ENCODE measurements around the gene MRPL21. TPM values are rescaled to one million over a fixed set of nuclear protein-coding genes. Genes with fewer than 3 reads are reported as not detected.
A peak's percentile ranks its signal among the peaks of the same experiment; 100 is the strongest.

The MRPL21 gene
- total RNA-seq, 1 donor from 2014 or later: 69.1 TPM

DNA sequence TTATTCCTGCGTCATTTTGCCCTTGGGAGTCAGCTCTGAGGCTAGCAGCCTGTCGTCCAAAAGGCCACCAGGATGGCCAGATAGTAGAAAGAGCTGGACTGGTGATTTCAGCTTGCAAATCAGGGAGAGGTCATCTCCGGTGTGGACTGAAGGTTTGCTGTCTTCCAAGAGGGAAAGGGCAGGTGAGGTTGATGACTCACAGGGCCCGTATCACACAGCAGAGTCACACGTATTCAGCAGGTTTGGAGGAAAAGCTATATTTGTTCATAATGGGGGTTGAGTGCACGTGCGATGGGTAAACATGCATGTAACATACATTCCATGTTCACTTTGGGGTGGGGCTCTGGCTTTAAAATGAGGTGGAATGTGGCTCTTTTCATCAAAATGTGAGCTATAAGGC, 25.6 kb downstream of the MRPL21 start:
- Mint-ChIP-seq H3K27ac (ENCODE audit: unreplicated experiment) (no peak overlapping the region), H3K4me1 (ENCODE audit: low read depth, unreplicated experiment) (peaks cover 1% of the 10 kb centered on the region), H3K36me3 (ENCODE audit: low read depth, unreplicated experiment) (no peaks in the 10 kb centered on the region), H3K27me3 (ENCODE audit: low read depth, unreplicated experiment) (peaks cover 3% of the 10 kb centered on the region), H3K4me3 (ENCODE audit: unreplicated experiment) (no peak overlapping the region), H3K9me3 (ENCODE audit: unreplicated experiment) (no peaks in the 10 kb centered on the region)
- Histone ChIP-seq H3K9me3 (ENCODE audit: insufficient read depth, low read depth, low read length) (no peaks in the 10 kb centered on the region), H3K9ac (ENCODE audit: low read length) (no peak overlapping the region), H4K20me1 (ENCODE audit: insufficient read depth, low read length) (no peaks in the 10 kb centered on the region), H3K4me2 (ENCODE audit: low read length) (no peak overlapping the region), H3K4me3 (ENCODE audit: insufficient read depth, low read depth, low read length) (no peak overlapping the region), H3K4me1 (ENCODE audit: insufficient read depth, low read length) (peaks cover 7% of the 10 kb centered on the region), H2AFZ (ENCODE audit: low read depth, low read length) (no peak overlapping the region), H3K27ac (ENCODE audit: low read depth, low read length) (no peak overlapping the region), H3K27me3 (ENCODE audit: insufficient read depth, low read length) (peaks cover 3% of the 10 kb centered on the region), H3K79me2 (ENCODE audit: insufficient read depth, low read length) (no peaks in the 10 kb centered on the region), H3K36me3 (ENCODE audit: insufficient read depth, low read length) (no peaks in the 10 kb centered on the region)
- FAIRE-seq (no peak), DNase-seq (ENCODE audit: low read depth) (no peak)
- TF ChIP-seq, protein P1, sequence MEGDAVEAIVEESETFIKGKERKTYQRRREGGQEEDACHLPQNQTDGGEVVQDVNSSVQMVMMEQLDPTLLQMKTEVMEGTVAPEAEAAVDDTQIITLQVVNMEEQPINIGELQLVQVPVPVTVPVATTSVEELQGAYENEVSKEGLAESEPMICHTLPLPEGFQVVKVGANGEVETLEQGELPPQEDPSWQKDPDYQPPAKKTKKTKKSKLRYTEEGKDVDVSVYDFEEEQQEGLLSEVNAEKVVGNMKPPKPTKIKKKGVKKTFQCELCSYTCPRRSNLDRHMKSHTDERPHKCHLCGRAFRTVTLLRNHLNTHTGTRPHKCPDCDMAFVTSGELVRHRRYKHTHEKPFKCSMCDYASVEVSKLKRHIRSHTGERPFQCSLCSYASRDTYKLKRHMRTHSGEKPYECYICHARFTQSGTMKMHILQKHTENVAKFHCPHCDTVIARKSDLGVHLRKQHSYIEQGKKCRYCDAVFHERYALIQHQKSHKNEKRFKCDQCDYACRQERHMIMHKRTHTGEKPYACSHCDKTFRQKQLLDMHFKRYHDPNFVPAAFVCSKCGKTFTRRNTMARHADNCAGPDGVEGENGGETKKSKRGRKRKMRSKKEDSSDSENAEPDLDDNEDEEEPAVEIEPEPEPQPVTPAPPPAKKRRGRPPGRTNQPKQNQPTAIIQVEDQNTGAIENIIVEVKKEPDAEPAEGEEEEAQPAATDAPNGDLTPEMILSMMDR (IDR thresholded peaks at IDR 0.05; ENCODE audit: insufficient read depth, low read depth, low read length): no peak
- no peak for TF ChIP-seq EZH2 (IDR thresholded peaks at IDR 0.05; ENCODE audit: insufficient read depth, low read length)

DNA sequence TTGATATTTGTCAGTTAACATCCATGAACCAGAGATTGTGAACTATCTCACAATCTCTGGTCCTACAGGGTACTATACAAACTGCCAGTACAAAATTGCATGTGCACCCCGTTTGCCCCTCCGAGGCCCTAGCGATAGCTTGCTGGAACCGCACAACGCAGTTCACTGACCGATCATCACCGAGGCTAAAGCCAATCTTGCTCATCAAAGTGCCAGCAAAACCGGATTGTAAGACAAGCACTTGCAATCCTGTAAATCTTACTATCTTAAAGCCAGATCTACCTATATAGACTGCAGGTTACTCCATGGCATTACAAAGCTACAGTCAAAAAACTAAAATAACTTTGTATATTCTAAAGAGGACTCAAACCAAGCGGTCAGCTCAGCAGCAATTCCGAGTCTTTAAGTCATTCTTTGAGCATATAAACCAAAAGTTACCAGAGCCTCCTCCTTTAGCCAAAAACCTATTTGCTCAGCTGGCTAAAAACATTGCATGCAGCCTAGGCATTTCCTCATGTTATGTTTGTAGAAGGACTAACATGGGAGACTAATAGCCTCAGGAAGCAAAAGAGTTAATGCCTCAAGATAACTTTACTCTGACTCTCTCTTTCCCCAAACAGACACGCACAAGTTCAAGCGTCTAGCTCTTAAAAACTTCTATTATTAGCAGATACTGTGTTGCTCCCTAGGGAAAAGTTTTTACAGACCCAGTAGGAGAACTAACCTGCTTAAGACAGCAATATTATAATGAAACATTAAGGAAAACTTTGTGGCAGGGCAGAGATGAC, 31.2 kb downstream of the MRPL21 start:
- Histone ChIP-seq H3K4me1 (ENCODE audit: insufficient read depth, low read length) (peaks cover 20% of the 10 kb centered on the region), H3K36me3 (ENCODE audit: insufficient read depth, low read length) (no peaks in the 10 kb centered on the region), H4K20me1 (ENCODE audit: insufficient read depth, low read length) (no peaks in the 10 kb centered on the region), H3K9me3 (ENCODE audit: insufficient read depth, low read depth, low read length) (no peaks in the 10 kb centered on the region), H3K9ac (ENCODE audit: low read length) (peak overlapping the region; percentile 18), H3K4me2 (ENCODE audit: low read length) (peak overlapping the region; percentile 50), H3K4me3 (ENCODE audit: insufficient read depth, low read depth, low read length) (no peak overlapping the region), H3K27me3 (ENCODE audit: insufficient read depth, low read length) (peaks cover 9% of the 10 kb centered on the region), H3K79me2 (ENCODE audit: insufficient read depth, low read length) (no peaks in the 10 kb centered on the region), H3K27ac (ENCODE audit: low read depth, low read length) (peak overlapping the region; percentile 43), H2AFZ (ENCODE audit: low read depth, low read length) (no peak overlapping the region)
- TF ChIP-seq, protein P1 (IDR thresholded peaks at IDR 0.05; ENCODE audit: insufficient read depth, low read depth, low read length): no peak
- no peak for TF ChIP-seq EZH2 (IDR thresholded peaks at IDR 0.05; ENCODE audit: insufficient read depth, low read length)
- H3K27ac Mint-ChIP-seq (ENCODE audit: unreplicated experiment): no peak overlapping the region
- peak; percentile 27 for DNase-seq (ENCODE audit: low read depth)
- no peak for FAIRE-seq
- peaks cover 35% of the 10 kb centered on the region for H3K27me3 Mint-ChIP-seq (ENCODE audit: low read depth, unreplicated experiment)
- H3K36me3 Mint-ChIP-seq (ENCODE audit: low read depth, unreplicated experiment): no peaks in the 10 kb centered on the region
- no peak overlapping the region for H3K4me3 Mint-ChIP-seq (ENCODE audit: unreplicated experiment)
- H3K9me3 Mint-ChIP-seq (ENCODE audit: unreplicated experiment): no peaks in the 10 kb centered on the region
- peaks cover 10% of the 10 kb centered on the region for H3K4me1 Mint-ChIP-seq (ENCODE audit: low read depth, unreplicated experiment)

DNA sequence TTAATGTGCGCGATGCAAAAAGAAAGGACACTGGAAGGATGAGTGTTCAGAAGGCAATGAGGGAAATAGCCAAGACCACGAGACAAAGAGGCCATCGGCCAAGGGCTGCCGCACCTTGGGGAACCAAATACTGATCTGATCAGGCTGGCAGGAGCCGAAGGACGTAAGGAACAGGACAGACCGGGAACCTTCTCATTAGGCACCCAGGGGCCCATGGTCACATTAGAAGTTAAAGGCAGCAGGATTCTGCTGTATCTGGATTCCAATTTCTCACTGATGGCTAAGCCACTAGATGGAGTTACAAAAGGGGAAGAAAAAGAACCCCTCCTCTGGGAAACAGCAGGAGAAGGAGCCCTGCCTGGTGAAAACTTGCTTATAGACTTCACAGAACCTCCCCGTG, 33.2 kb downstream of the MRPL21 start:
- Mint-ChIP-seq H3K9me3 (ENCODE audit: unreplicated experiment) (no peaks in the 10 kb centered on the region), H3K4me3 (ENCODE audit: unreplicated experiment) (peak overlapping the region; percentile 23), H3K36me3 (ENCODE audit: low read depth, unreplicated experiment) (no peaks in the 10 kb centered on the region), H3K4me1 (ENCODE audit: low read depth, unreplicated experiment) (peaks cover 10% of the 10 kb centered on the region), H3K27me3 (ENCODE audit: low read depth, unreplicated experiment) (peaks cover 36% of the 10 kb centered on the region), H3K27ac (ENCODE audit: unreplicated experiment) (no peak overlapping the region)
- no peak for TF ChIP-seq EZH2 (IDR thresholded peaks at IDR 0.05; ENCODE audit: insufficient read depth, low read length)
- TF ChIP-seq, protein P1 (IDR thresholded peaks at IDR 0.05; ENCODE audit: insufficient read depth, low read depth, low read length): no peak
- H4K20me1 ChIP-seq (ENCODE audit: insufficient read depth, low read length): no peaks in the 10 kb centered on the region
- no peaks in the 10 kb centered on the region for H3K9me3 ChIP-seq (ENCODE audit: insufficient read depth, low read depth, low read length)
- no peak overlapping the region for H3K27ac ChIP-seq (ENCODE audit: low read depth, low read length)
- H3K27me3 ChIP-seq (ENCODE audit: insufficient read depth, low read length): peaks cover 9% of the 10 kb centered on the region
- no peak for DNase-seq (ENCODE audit: low read depth)
- H2AFZ ChIP-seq (ENCODE audit: low read depth, low read length): peak overlapping the region; percentile 71
- H3K4me1 ChIP-seq (ENCODE audit: insufficient read depth, low read length): peaks cover 17% of the 10 kb centered on the region
- H3K4me2 ChIP-seq (ENCODE audit: low read length): peak overlapping the region; percentile 86
- H3K36me3 ChIP-seq (ENCODE audit: insufficient read depth, low read length): no peaks in the 10 kb centered on the region
- no peaks in the 10 kb centered on the region for H3K79me2 ChIP-seq (ENCODE audit: insufficient read depth, low read length)
- peak overlapping the region; percentile 57 for H3K4me3 ChIP-seq (ENCODE audit: insufficient read depth, low read depth, low read length)
- peak overlapping the region; percentile 55 for H3K9ac ChIP-seq (ENCODE audit: low read length)
- FAIRE-seq: no peak

All from astrocyte (in vitro differentiated cells and primary cell).